NCI-H524 treated with DMSO at 0.1 percent for 48 hours (cell line): ENCODE data around the gene CNTN4.

ENCODE experiments used
- DNase-seq: peaks from one replicate; lab custom pipeline; 2025; lab: John Stamatoyannopoulos, UW

Gene CNTN4

DNA sequence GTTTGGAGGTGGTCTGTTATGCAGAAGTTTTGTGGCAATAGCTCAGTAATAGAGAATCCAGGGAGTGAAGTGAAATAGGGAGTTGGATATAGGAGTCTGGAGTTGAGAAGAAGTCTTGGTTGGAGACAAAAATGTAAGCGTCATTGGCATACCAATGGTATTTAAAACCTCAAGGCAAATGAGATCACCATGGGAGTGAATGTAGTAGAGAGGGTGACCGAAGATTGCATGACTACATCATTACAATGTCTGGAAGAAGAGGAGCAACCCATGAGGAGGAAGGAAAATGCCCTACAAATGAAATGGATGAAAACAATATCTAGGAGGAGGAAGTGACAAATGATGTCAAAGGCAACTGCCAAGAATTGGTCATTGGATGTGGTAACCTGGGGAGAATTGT, 54.4 kb downstream of the CNTN4 start:
- no peak for DNase-seq

DNA sequence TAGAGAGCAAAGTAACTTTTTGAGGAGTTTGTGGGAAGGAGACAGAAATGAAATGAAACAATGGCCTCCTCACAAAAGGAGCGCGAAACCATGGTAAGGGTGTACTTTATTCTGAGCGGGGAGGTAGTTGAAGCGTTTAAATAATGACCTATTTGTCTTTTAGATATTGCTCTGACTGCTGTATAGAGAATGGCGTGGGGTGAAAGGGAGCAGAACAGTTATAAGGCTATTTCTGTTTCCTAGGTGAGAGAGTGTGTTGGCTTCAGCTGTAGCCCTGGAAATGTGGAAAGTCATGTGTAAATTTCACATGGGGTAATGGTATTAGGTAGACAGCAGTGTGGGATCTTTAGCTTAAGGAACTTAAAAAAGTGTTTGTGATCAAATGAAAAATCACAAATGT, 54.9 kb downstream of the CNTN4 start:
- DNase-seq: no peak

DNA sequence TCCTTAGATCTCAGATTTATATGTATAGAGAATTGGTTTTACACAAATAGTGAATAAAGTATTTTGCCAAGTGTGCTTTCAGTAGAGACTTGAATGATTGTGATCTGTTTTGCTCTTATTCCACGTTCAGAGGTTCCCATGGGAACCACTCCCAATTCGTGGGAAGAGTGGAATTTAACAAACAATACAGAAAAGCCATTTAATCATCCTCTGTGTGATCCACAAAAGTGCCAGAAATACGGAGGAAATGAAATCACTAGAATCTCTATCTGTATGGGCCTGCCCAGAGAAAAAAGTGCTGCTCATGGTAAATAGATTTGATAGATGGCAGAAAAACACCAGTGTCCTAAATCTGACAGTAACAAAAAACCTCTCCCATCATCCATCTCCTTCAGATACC, 56.0 kb downstream of the CNTN4 start:
- no peak for DNase-seq

DNA sequence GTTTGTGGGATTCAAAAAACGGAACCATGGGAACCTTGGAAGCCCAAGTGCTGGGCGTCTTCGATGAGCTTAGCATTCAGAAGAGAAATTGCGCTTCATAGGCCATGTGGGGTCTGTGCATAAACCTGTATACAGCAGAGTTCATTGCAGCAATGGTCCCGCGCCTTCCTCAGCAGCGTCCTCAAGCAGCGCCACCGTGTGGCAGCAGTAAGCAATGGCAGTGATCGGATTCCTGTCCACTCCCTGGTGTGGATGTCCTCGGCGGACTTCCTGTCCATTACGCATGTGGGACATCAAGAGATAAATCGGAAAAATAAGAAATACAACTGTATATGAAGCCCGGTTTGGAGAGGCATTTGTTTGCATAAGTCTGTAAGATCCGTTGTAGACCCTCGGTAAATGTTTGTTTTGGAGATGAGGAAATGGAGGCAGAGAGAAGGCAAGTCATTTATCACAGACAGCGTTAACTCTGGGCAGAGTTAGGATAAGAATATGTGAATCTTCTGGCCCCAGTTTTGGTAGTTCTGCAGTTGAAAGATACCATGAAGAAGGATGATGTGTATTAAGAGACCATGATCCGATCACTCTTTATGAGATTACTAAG, 57.7 kb downstream of the CNTN4 start:
- DNase-seq: no peak

DNA sequence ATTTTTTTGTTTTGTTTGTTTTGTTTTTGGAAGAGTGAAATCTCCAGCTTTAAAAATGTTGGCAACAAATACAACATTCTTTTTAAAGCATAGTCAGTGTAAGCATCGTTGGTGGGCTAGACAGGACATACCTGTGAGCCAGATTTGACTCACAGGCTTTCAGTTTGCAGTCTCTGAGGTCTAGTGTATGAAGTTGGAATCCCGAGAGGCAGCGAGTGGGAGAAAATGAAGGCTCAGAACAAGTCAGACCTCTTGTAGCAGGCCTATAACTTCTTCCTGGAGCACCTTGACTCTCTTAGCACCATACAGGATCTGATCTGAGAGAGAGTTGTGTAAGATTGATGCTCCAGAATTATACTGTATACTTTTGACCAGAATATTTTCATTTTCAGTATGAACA, 60.2 kb downstream of the CNTN4 start:
- no peak for DNase-seq

DNA sequence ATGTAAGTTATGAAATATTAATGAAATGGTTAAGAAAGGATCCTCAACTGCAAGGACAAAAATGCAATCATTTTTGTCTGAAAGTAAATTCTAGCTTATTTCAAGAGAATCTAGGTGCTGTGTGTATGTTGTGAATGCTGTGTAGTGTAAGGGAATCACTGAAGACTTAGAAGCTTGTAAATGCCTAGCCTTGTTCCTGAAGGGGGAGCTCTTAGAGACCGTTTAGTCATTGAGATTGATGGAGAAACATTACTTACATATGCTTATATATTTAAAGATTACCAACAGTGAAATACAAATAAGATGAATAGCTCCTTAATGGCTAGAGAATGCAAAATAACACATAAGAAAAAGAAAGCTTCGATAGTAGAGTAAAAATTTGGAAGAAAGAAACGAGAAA, 67.9 kb downstream of the CNTN4 start:
- no peak for DNase-seq

DNA sequence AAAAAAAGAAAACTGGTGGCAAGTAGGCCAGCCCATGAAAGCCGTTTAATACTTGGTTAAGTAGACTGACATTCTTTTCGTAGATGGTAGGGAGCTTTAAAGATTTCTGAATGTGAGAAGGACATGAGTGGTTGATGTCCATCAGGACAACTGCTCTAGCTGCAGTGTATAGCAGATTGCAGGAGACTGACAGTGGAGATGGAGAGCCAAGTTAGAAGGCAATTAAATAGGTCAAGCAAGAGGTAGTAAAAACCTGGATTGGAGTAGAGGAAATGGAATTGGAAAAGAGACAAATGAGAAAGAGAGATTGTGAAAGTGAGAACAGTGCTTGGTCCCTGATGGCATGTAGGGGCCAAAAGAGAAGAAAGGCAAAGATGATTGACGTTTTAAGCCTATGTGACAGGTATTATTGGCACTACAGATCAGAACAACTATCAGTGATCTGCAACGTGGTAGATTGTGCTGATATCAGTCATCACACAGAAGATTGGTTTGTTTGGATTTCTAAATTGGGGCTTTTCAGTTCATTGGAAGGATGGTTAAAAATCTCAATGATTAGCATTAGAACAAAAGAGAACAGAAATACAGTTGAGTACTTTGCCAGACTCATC, 74.0 kb downstream of the CNTN4 start:
- no peak for DNase-seq

DNA sequence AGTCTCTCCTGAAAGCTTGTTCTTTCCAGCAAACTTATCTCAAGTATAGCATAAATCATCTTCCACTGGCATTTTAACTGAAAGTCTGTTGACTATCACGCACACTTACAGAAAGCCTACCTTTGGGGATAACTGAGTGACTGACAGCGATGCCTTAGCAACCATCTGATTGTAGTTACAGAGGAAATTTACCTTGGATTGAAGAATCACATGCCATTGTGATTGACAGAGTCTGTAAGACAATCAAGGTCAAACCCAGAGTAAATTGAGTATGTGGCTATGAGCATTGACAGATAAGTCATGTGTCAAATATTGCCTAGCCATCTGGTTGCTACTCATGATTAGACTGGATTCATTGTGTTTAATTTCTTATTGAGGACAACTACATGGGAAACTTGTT, 82.0 kb downstream of the CNTN4 start:
- DNase-seq: no peak

DNA sequence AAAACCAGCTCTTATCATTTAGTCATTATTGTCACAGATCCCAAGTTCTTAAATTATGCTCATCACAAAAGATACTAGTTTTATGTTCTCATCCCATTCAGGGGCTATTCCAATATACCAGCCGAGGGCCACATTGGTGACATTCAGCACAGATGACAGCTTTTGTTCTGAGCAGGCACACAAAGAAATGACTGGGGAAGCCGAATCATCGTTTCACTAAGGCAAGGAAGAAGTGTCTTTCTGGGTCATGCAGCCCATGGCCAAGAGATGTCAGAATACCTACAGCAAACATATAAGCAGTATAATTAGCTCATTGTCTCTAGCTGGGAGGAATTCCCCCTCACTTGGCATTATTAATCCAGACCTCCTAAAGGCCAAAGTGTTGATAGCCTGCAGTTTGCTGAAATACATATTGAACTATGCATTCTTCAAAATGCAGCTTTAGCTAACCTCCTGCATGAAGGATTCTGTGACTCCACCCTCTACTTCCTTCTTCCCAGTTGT, 100.2 kb downstream of the CNTN4 start:
- DNase-seq: no peak

DNA sequence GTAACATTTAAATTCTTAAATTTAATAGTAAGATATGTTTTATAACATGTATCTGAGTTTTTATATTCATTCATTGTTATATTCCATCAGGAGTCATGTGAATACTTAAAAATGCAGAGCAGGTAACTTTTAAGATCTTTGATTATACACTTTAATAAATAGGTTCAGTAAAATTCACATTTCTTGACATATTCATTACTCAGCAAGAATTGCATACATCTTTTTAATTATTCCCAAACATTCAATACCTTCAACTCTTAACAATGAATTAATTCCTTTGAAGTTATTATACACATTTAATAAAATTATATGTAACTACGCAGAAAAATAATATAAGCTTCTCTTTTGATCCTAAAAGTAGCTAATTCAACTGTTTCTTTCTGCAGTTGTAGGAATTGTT, 105.4 kb downstream of the CNTN4 start:
- DNase-seq: no peak

DNA sequence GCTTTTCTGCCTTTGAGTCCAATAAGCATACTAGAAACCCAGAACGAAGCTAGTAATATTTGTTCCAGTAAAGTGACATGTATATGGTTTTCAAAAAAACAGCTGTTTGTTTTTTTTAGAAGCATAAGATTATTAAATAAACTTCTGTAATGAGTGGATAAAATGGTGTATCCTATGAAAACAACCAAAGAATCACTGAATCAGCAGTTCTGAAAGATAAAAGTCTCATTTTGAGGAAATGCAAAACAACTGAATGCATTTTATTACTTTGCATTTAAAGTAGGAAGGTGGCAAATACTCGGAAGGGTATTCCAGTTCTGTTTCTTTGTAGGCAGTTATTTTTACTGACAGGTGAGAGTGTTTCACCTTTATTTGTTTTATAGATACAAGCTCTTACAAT, 107.0 kb downstream of the CNTN4 start:
- DNase-seq: no peak

DNA sequence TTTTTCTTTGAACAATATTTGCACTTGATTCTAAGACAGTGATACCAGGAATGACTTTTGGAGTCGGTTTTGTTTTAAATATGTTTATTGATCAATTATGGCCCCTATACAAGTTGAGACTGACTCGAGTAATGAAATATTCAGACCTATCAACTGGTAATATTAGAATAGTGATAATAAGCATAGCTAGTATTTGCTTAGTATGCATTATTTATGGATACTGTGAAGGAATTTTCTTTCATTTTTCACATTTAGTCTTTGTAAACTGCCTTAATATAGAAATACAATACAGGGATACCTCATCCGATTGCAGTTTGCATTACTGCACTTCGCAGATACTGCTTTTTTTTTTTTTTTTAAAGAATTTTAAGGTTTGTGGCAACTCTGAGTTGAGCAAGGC, 107.9 kb downstream of the CNTN4 start:
- no peak for DNase-seq

DNA sequence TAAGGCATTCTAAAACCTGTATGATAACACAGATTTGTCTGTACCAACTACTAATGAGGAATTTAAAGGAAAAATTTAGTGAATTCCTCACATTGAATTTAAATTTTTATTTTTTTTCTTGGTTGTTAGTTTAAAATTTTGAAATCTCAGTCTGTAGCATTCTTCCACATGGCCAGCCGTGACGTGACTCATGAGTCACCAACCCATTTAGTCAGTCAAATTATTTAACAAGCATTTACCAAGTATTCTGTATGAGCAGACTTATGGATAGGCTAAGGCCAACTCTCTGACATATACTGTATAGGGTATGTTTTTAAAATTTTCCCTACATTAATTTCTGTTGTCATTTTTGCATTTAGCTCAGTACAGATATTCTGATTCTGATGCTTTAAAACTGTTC, 112.9 kb downstream of the CNTN4 start:
- DNase-seq: no peak

DNA sequence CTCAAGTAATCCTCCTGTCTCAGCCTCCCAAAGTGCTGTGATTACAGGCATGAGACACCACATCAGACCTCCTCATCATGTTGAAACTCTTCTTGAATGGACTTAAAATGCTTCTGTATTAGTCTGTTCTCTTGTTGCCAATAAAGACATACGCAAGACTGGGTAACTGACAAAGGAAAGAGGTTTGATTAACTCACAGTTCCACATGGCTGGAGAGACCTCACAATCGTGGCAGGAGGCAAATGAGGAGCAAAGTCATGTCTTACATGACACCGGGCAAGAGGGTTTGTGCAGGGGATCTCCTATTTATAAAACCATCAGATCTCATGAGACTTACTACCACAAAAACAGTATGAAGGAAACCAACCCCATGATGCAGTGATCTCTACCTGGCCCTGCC, 113.5 kb downstream of the CNTN4 start:
- DNase-seq: no peak

DNA sequence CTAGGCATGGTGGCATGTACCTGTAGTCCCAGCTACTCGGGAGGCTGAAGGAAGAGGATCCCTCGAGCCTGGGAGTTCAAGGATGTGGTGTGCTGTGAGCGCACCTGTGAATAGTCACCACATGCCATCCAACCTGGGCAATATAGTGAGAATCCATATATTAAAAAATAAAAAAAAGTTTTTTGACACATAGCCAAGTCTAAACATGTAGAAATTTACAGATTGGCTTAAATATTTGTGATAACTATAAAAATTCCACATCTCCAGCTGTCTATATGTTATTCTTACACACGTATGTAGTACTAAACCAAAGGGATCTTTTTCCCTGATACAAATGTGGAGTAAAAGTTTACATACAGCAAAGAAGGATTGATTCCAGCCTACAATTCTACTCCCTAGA, 119.7 kb downstream of the CNTN4 start:
- no peak for DNase-seq

DNA sequence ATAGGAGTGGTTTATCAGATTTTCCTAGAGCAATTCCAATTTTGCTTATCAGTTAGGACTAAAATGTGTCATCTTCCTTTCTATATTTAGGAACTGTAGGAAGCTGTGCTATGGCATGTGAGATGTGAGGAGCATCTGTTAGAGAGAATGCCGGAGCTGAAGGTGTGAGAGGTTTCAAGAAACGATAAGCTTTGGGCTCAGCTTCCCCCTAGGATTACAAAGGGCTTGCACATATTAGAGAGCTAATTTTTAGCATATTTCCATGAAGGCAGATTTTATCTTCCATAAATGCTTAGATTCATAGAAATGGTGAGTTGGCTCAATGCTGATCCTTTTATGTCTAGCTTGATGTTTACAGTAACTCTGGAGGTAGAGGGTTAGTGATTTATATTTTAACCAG, 120.2 kb downstream of the CNTN4 start:
- DNase-seq: no peak

DNA sequence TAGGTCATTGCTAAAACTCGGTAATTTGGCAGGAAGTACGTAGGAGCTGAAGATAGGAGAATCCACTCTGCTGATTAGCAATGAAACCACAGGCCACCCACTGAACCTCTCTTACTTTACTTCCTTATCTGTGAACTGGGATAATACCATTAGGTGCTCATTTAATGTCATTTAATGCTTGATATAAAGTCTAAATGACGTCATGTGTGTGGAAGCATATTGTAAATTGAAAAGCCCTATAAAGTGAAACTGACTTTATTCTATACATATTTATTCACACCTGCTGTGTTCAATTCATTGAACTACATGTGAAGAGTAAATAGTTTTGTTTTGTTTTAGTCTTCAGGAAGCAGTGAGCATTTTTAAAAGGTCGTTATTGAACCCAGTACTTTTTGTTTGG, 137.5 kb downstream of the CNTN4 start:
- no peak for DNase-seq

DNA sequence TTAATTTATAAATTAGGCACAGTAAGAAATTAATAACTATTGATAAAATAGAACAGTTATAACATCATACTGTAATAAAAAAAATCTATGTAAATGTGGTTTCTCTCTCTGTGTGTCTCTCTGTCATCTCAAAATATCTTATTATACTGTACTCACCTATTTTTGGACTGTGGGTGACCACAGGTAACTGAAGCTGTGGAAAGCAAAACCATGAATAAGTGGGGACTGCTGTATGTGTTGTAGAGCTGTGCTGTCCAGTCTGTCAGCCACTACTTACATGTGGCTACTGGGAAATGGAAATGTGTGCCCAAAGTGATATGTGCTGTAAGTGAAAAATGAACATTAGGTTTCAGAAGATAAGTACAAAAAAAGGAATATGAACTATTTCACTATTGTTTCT, 145.5 kb downstream of the CNTN4 start:
- DNase-seq: no peak

DNA sequence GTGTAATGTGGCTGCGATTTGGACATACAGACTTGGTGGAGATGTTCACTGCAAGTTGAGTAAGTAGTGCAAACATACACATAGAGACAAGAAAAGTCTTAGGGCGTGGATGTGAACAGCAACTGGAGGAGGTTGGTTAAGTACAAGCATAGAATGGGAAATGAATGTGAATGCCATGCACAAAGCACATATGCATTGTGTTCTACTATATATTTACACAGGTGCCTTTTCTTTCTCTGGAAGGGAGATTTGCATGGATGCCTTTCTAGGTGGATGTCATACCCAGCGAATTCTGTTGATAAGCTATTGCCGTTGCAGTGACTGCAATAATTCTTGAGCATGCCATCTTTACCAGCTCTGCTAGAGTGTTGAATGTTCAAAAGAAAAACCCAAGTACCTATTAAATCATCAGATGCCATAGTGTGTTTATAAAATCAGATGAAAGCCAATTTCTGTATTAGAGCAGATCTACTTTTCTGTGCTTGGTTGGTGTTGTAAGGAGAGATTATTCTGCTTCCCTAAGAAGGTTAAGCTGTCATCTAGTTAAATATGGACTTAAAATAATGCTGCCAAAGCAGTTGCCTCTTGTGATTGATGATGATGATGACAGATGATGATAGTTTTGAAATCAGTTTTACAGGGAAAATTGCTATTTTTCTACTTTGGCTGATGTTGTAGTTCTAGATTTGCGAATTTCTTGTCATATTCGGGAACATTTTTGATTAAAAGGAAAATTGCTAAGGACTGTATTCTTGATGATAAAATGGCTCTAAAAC, 148.4 kb downstream of the CNTN4 start:
- no peak for DNase-seq

DNA sequence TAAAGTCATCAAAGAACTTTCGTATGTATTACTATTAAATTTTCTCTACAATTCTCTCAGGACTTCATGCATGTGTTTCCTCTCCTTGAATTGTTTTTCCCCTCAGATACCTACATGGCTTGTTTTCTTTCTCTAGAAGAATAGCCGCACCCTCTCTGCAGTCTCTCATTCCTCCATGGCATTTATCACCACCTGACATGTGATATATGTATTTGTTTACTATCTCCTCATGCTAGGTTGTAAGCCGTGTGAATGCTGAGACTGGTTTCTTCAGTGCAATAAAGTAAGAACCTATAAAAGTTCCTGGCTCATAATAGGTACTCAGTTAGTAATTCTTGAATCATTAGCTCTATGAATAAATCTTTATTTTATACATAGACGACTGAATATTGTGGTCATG, 149.2 kb downstream of the CNTN4 start:
- DNase-seq: no peak

DNA sequence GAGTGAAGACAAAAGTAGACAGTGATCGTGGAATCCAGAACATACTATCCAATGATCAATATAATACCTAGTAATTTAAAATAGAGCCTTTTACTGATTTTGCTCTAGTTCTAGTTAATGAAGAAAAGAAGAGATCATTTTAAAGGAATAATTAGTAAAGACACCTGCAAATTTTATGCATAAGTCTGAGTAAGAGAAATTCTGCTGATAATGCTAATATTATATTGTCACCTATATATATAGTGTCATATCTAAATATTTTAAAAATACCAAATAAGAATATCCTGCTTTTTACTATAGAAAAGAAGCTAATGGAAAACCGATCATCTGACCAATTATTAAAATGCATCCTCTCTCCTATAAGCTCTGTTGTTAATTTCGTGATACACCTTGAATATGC, 152.1 kb downstream of the CNTN4 start:
- no peak for DNase-seq

DNA sequence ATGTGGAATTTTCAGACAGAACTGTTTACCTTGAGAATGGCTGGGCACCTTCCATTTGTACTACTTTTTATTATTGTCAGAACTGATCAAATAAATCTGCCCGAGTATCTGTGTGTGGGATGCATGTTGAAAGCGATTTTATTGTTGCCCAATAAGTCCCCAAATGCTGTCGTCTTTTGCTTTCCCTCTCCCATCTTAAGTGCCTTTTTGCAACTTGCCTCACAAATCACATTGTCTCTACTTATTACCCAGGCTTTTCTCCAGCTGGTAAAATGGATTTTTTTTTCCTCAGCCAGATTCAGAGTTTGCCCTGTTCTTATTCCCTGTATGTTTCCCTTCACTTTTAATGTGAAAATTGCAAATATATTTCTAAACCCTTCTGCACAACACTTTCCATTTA, 163.1 kb downstream of the CNTN4 start:
- no peak for DNase-seq

DNA sequence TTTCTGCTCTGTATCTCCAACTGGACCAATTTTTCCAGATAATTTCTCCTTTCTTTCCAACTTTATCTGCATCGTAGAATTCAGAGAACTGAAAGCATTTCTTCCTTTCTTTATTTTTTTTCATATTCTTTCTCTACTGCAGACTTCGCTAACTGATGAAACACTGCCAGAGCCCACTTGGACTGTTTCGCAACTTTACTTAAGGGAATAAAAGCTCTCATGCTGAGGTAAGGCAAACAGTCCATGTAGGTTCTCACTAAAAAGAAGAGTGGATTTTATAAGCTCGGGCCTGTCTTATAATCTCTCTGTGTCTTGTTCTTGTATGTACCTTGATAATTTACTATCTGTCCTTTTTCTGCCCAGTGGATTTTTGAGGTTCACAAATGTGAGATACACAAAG, 163.5 kb downstream of the CNTN4 start:
- no peak for DNase-seq

DNA sequence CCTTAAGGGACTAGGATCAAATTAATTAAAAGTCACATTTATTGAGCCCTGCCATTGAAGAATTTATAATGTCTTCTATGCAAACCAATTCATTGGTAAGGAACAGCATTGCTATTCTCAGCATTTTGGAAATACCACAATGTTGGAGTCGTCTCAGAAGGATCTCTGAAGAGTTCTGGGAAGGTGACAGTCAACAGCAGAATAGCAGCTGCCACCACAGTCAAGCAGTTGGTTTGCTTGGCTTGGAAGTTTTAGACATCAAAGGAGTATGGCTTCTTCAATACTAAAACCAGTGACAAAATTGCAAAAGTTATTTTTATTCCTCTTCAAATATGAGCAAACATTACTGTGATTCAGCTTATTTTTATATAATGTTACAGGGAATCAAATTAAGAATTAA, 167.9 kb downstream of the CNTN4 start:
- no peak for DNase-seq
